Tibial nerve (tissue), 4 donors: ENCODE measurements around the gene MYL9. TPM values are rescaled to one million over a fixed set of nuclear protein-coding genes. Genes with fewer than 3 reads are reported as not detected.
A peak's percentile ranks its signal among the peaks of the same experiment; 100 is the strongest.
"Not testable (repeated sequence)": the region's sequence is repeated elsewhere in the genome, so short reads cannot be mapped to it uniquely, and the experiment has no call there.

Experiments
- DNase-seq, 2 donors: peaks; one replicate each; pipeline ENCODE4 v3.0.0-alpha.2; 2019; ENCODE audit warnings: low spot score in 2 of 2
- H3K27ac ChIP-seq, 4 donors: fragments of 200-600 bp; sonication (generic) in 3 of 4; one replicate each; pipeline ENCODE4 v1.5.1; 2017 to 2019; ENCODE audit warnings: mild to moderate bottlenecking in 1 of 4
- H3K27me3 ChIP-seq, 2 donors: fragments of 200-600 bp; sonication (generic) in 1 of 2; one replicate each; pipeline versions ENCODE4 v1.5.1 to v1.6.0; 2017 to 2019
- H3K36me3 ChIP-seq, 3 donors: fragments of 200-600 bp; sonication (generic); one replicate each; pipeline ENCODE4 v1.5.1; 2018 to 2019
- H3K4me1 ChIP-seq, 4 donors: fragments of 200-600 bp; sonication (generic) in 3 of 4; one replicate each; pipeline ENCODE4 v1.5.1; 2017 to 2019
- H3K4me3 ChIP-seq, 4 donors: fragments of 200-600 bp; sonication (generic) in 3 of 4; one replicate each; pipeline ENCODE4 v1.5.1; 2017 to 2019; ENCODE audit warnings: mild to moderate bottlenecking in 1 of 4, moderate library complexity in 1 of 4
- H3K9me3 ChIP-seq, 4 donors: fragments of 200-600 bp; sonication (generic) in 3 of 4; one replicate each; pipeline ENCODE4 v1.5.1; 2017 to 2019
- EP300 ChIP-seq, 2 donors: sonication (generic); formaldehyde crosslinking; IDR thresholded peaks; one replicate each; pipeline ENCODE4 v1.6.1; 2017; ENCODE audit warnings: antibody characterized with exemption in 2 of 2, mild to moderate bottlenecking in 1 of 2
- POLR2A ChIP-seq, 2 donors: fragments of 450-650 bp; IDR thresholded peaks; one replicate each; pipeline ENCODE4 v1.6.1; 2017; ENCODE audit warnings: antibody characterized with exemption in 2 of 2, mild to moderate bottlenecking in 2 of 2, moderate library complexity in 2 of 2
- WGBS, 2 donors: methylation state at CpG; one replicate each; pipeline ENCODE4 v1.1.5; 2018; 5-methylcytosine and 5-hydroxymethylcytosine counted together
- total RNA-seq, 4 donors: library from RNA; depleted of rRNA; stranded (reverse); fragments of >200 nt; gene quantifications; one replicate each; pipeline ENCODE4 v1.1.0, GENCODE V29; 2016
- TF ChIP-seq, protein P1 (sequence below), 5 experiments: fragments of 200-600 bp in 3 of 5; fragments of 450-650 bp in 2 of 5; sonication (generic) in 3 of 5; IDR thresholded peaks; one replicate each; pipeline ENCODE4 v1.5.1; 2016 to 2019; ENCODE audit warnings: antibody characterized with exemption in 5 of 5, mild to moderate bottlenecking in 3 of 5, moderate library complexity in 2 of 5

The MYL9 gene
- total RNA-seq, 4 donors from 2014 or later = 140 to 245 (median 219) TPM

DNA sequence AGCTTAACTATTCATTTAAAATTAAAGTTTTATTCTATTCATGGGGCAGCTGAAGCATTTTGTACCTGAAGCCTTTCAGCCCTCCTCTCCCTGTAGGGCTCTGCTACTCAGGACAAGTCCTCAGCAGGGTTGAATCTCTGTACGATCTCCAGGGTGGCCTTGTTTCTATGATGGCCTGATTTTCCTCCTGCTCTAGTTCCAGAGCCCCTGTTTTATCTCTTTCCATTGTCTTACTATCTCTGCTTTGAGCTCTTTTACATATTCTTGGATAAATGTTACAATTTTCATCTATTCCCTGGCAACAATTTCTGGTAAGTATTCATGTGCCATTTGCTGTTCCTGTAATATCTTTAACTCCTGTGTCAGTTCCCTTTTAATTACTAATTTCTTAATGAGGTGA, 19.8 kb upstream of the MYL9 start:
- TF ChIP-seq POLR2A (IDR thresholded peaks at IDR 0.05) = no peak
- TF ChIP-seq EP300 (IDR thresholded peaks at IDR 0.05) = no peak
- TF ChIP-seq, protein P1, sequence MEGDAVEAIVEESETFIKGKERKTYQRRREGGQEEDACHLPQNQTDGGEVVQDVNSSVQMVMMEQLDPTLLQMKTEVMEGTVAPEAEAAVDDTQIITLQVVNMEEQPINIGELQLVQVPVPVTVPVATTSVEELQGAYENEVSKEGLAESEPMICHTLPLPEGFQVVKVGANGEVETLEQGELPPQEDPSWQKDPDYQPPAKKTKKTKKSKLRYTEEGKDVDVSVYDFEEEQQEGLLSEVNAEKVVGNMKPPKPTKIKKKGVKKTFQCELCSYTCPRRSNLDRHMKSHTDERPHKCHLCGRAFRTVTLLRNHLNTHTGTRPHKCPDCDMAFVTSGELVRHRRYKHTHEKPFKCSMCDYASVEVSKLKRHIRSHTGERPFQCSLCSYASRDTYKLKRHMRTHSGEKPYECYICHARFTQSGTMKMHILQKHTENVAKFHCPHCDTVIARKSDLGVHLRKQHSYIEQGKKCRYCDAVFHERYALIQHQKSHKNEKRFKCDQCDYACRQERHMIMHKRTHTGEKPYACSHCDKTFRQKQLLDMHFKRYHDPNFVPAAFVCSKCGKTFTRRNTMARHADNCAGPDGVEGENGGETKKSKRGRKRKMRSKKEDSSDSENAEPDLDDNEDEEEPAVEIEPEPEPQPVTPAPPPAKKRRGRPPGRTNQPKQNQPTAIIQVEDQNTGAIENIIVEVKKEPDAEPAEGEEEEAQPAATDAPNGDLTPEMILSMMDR (IDR thresholded peaks at IDR 0.05) = no peak
- WGBS, 2 donors = 78 to 83% methylated on average over 1 of the region's 1 CpG
- H3K4me3 ChIP-seq = no peak overlapping the region
- DNase-seq = no peak
- peaks cover 0 to 37% (median 1%) of the 10 kb centered on the region in 4 donors for H3K4me1 ChIP-seq
- no peaks in the 10 kb centered on the region for H3K9me3 ChIP-seq
- no peaks in the 10 kb centered on the region for H3K27me3 ChIP-seq
- peaks cover 0 to 69% (median 8%) of the 10 kb centered on the region in 3 donors for H3K36me3 ChIP-seq
- H3K27ac ChIP-seq = peak overlapping the region in 2 of 4 donors; percentile 43 to 58

DNA sequence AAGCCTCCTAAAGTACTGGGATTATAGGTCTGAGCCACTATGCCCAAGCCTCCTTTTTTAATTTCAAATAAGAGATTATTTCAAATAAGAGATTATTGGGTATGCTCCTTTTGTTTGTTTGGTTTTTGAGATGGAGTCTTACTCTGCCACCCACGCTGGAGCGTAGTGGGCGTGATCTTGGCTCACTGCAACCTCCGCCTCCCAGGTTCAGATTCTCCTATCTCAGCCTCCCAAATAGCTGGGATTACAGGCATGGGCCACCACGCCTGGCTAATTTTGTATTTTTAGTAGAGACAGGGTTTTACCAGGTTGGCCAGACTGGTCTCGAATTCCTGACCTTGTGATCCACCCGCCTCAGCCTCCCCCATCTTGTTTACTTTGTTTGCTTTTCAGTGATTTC, 18.9 kb upstream of the MYL9 start:
- DNase-seq, H3K9me3 ChIP-seq, H3K27me3 ChIP-seq, H3K4me3 ChIP-seq: not testable (repeated sequence)
- Histone ChIP-seq H3K27ac (peak overlapping the region in 2 of 4 donors; percentile 43 to 58), H3K36me3 (peaks cover 0 to 78% (median 9%) of the 10 kb centered on the region in 3 donors), H3K4me1 (peaks cover 0 to 37% (median 1%) of the 10 kb centered on the region in 4 donors)
- WGBS, 2 donors = 61 to 75% methylated on average over 7 of the region's 7 CpGs

DNA sequence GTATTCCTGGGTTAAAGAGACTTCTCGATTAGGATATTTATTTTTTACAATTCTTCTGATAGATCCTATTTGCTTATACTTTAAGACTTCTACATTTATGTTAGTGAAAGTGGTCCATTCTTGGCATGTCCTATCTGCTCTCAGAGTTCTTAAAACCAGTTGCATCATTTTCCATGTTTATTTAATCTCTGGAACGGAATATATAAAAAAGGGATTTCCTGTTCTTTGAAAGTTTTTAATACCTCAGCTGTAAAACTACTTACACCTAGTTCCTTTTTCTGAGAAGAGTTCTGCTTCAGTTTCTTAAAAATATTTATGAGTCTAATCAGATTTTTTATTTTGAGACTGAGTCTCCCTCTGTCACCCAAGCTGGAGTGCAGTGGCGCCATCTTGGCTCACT, 18.0 kb upstream of the MYL9 start:
- no peaks in the 10 kb centered on the region for H3K27me3 ChIP-seq
- H3K4me1 ChIP-seq = peaks cover 0 to 37% (median 1%) of the 10 kb centered on the region in 4 donors
- no peak overlapping the region for H3K4me3 ChIP-seq
- no peak for TF ChIP-seq EP300 (IDR thresholded peaks at IDR 0.05)
- TF ChIP-seq, protein P1 (IDR thresholded peaks at IDR 0.05) = no peak
- TF ChIP-seq POLR2A (IDR thresholded peaks at IDR 0.05) = no peak
- peak overlapping the region in 1 of 4 donors; percentile 8 for H3K27ac ChIP-seq
- peaks cover 0 to 83% (median 18%) of the 10 kb centered on the region in 3 donors for H3K36me3 ChIP-seq
- 74 to 80% methylated on average over 3 of the region's 3 CpGs for WGBS, 2 donors
- H3K9me3 ChIP-seq = no peaks in the 10 kb centered on the region
- no peak for DNase-seq

DNA sequence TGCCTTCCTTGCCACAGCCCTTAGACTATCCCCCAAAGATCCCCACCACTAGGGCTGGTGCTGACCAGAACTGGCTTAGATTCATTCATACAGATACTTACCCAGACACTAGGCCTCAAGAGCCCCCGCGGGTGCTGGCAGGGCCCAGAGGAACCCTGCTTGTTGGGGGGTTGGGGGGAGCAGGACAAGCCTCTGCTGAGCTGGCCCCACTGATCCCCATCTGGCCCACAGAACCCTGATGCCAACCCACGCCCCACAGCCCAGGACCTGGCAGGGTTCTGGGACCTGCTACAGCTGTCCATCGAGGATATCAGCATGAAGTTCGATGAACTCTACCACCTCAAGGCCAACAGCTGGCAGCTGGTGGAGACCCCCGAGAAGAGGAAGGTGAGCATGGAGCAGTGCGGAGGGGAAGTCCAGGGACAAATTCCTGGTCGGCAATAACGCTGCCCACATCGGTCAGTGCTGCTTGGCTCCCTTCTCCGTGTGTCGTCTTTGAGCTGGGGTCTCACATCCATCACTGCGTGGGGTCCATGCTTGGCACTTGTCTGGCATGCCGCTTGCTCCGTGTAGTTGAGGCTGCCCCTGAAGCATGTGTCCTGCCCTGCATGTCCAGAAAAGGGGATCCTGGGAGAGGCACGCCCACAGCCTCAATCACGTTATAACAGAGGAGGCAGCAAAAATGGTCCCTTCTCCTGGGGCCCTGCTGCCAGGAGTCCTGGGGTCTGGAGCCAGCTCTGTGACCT, 15.5 kb upstream of the MYL9 start:
- Histone ChIP-seq H3K27me3 (no peaks in the 10 kb centered on the region), H3K4me3 (no peak overlapping the region), H3K9me3 (no peaks in the 10 kb centered on the region), H3K4me1 (peaks cover 0 to 28% (median 1%) of the 10 kb centered on the region in 4 donors), H3K27ac (no peak overlapping the region), H3K36me3 (peaks cover 0 to 80% (median 18%) of the 10 kb centered on the region in 3 donors)
- no peak for DNase-seq
- 87 to 95% methylated on average over 16 to 17 of the region's 17 CpGs for WGBS, 2 donors
- TF ChIP-seq EP300 (IDR thresholded peaks at IDR 0.05) (no peak), POLR2A (IDR thresholded peaks at IDR 0.05) (no peak)
- TF ChIP-seq, protein P1 (IDR thresholded peaks at IDR 0.05) = no peak

DNA sequence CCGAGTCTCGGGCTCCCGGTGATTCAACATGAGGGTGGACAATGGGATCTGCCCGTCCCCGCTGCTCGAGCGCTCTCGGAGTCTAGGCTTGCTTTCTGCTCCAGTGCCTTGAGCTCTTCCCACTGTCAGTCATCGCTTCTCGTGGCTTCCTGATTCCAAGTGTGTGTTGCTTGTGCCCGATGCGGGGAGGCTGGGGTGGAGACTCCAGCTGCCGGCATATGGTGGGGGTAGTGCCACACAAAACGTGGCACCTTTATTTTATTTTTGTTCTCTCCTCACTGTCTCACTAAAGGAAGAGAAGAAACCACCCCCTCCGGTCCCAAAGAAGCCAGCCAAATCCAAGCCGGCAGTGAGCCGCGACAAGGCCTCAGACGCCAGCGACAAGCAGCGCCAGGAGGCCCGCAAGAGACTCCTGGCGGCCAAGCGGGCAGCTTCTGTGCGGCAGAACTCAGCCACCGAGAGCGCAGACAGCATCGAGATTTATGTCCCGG, 14.8 kb upstream of the MYL9 start:
- H3K4me3 ChIP-seq = no peak overlapping the region
- H3K9me3 ChIP-seq = no peaks in the 10 kb centered on the region
- H3K27me3 ChIP-seq = no peaks in the 10 kb centered on the region
- peaks cover 0 to 22% (median 1%) of the 10 kb centered on the region in 4 donors for H3K4me1 ChIP-seq
- peak overlapping the region in 1 of 4 donors; percentile 39 for H3K27ac ChIP-seq
- no peak for DNase-seq
- TF ChIP-seq EP300 (IDR thresholded peaks at IDR 0.05) = no peak
- no peak for TF ChIP-seq POLR2A (IDR thresholded peaks at IDR 0.05)
- TF ChIP-seq, protein P1 (IDR thresholded peaks at IDR 0.05) = no peak
- peaks cover 0 to 78% (median 18%) of the 10 kb centered on the region in 3 donors for H3K36me3 ChIP-seq
- WGBS, 2 donors = 93 to 94% methylated on average over 29 of the region's 29 CpGs
